PC-9 (cell line): ENCODE data around the gene KIF1C. TPM values are rescaled to one million over a fixed set of nuclear protein-coding genes. Genes with fewer than 3 reads are reported as not detected.

ENCODE experiments used
- BruUV-seq: library from RNA; stranded (reverse); fragments of 400-500 nt; replicated peaks from 2 replicates; lab custom pipeline; 2021; lab: Mats Ljungman, UMichigan
- CTCF ChIA-PET: fragments of 300-600 bp; sonication (Branson Sonifier 250); formaldehyde crosslinking; loops from one replicate; lab custom pipeline; 2022; ENCODE audit warnings: antibody characterized with exemption; lab: Charles Lee
- POLR2A ChIA-PET: fragments of 300-600 bp; sonication (Branson Sonifier 250); formaldehyde crosslinking; loops from one replicate; lab custom pipeline; 2022; ENCODE audit warnings: antibody characterized with exemption; ENCODE audit not compliant: unreplicated experiment; lab: Charles Lee
- DNase-seq, 2 experiments: peaks; one replicate each; pipeline versions ENCODE4 v3.0.0 to v3.0.0-alpha.2; 2015 to 2022; ENCODE audit warnings: mixed read lengths in 1 of 2
- H2AFZ ChIP-seq: fragments of 200-600 bp; sonication (generic); 2 replicates; pipeline ENCODE4 v1.8.1; 2017; ENCODE audit warnings: antibody characterized with exemption
- H3F3A ChIP-seq: fragments of 200-600 bp; sonication (generic); 2 replicates; pipeline ENCODE4 v1.8.1; 2017; ENCODE audit warnings: antibody characterized with exemption, mild to moderate bottlenecking, low read depth; ENCODE audit not compliant: insufficient read depth
- H3K27ac ChIP-seq: fragments of 200-600 bp; sonication (generic); 2 replicates; pipeline ENCODE4 v1.6.1; 2016; ENCODE audit warnings: mixed run types
- H3K27me3 ChIP-seq: fragments of 200-600 bp; sonication (generic); 2 replicates; pipeline ENCODE4 v1.6.1; 2016; ENCODE audit warnings: low read depth, mixed run types; ENCODE audit not compliant: insufficient read depth
- H3K36me3 ChIP-seq: fragments of 200-600 bp; sonication (generic); 2 replicates; pipeline ENCODE4 v1.6.1; 2016; ENCODE audit warnings: low read depth, mixed run types
- H3K4me1 ChIP-seq: fragments of 200-600 bp; sonication (generic); replicated peaks from 2 replicates; pipeline ENCODE4 v1.6.1; 2016; ENCODE audit warnings: mixed run types; ENCODE audit not compliant: insufficient read depth
- H3K4me2 ChIP-seq: fragments of 200-600 bp; sonication (generic); 2 replicates; pipeline ENCODE4 v1.6.1; 2017; ENCODE audit warnings: mixed run types
- H3K4me3 ChIP-seq: fragments of 200-600 bp; sonication (generic); 2 replicates; pipeline ENCODE4 v1.6.1; 2016; ENCODE audit warnings: mixed run types
- H3K79me2 ChIP-seq: fragments of 200-600 bp; sonication (generic); 2 replicates; pipeline ENCODE4 v1.6.1; 2017; ENCODE audit warnings: low read depth, mixed run types
- H3K9me2 ChIP-seq: fragments of 200-600 bp; sonication (generic); 2 replicates; pipeline ENCODE4 v1.8.1; 2017; ENCODE audit warnings: mild to moderate bottlenecking; ENCODE audit not compliant: insufficient read depth
- H3K9me3 ChIP-seq: fragments of 200-600 bp; sonication (generic); 2 replicates; pipeline ENCODE4 v1.8.1; 2016; ENCODE audit warnings: low read depth; ENCODE audit not compliant: insufficient read depth
- H4K20me1 ChIP-seq: fragments of 200-600 bp; sonication (generic); 2 replicates; pipeline ENCODE4 v1.8.1; 2017; ENCODE audit not compliant: insufficient read depth
- EZH2 ChIP-seq: fragments of 200-600 bp; sonication (generic); IDR thresholded peaks from 2 replicates; pipeline ENCODE4 v1.8.0; 2017; ENCODE audit warnings: antibody characterized with exemption, low read depth
- intact Hi-C: fragments of 100-400 bp; cut with micrococcal nuclease; formaldehyde crosslinking; loops from one replicate; pipeline ENCODE4 v1.10.0; 2022; ENCODE audit not compliant: unreplicated experiment
- total RNA-seq: library from RNA; stranded (reverse); gene quantifications from 2 replicates; pipeline ENCODE4 v1.2.3, GENCODE V29; 2021
- TF ChIP-seq, protein P1 (sequence below): fragments of 200-600 bp; sonication (generic); conservative IDR thresholded peaks from 2 replicates; pipeline ENCODE4 v1.6.1; 2017; ENCODE audit warnings: mixed run types, antibody characterized with exemption, mild to moderate bottlenecking, moderate library complexity

The KIF1C gene
- total RNA-seq, 1 experiment from 2014 or later, result 215 TPM

DNA sequence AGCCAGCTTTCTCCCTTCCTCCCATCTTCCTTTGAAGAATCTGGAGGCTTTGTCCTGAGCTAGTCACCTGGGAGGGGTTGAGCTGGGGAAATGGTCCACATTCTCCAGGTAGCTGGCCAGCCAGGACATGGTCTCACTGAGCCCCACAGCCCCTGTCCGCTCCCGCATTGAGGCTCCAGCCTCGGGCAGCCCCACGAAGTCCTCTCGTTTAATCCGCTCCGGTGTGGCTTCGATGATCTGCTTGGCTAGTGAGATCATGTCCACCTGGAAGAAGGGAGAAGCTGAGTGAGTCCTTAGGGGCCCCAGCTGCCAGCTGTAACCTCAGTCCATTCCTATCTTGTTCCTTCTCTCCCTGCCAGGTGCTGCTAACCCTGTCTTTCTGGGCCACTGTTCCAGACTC lies 27.5 kb upstream of the KIF1C start:
- intact Hi-C loops, result no loop called here
- no TSS peak for BruUV-seq
- H3K27ac ChIP-seq, result peak overlapping the region; percentile 95
- H3K4me3 ChIP-seq, result no peak overlapping the region; the same call in 1 of the 2 replicates
- H4K20me1 ChIP-seq, result no peaks in the 10 kb centered on the region
- H2AFZ ChIP-seq, result no peak overlapping the region
- H3K79me2 ChIP-seq, result peaks cover 45% of the 10 kb centered on the region
- H3K9me2 ChIP-seq, result no peaks in the 10 kb centered on the region
- TF ChIP-seq EZH2, result no peak
- H3K4me1 ChIP-seq, result peaks cover 25% of the 10 kb centered on the region
- H3K4me2 ChIP-seq, result peak overlapping the region; percentile 87
- ChIA-PET CTCF (no interaction called here), POLR2A (no interaction called here)
- no peaks in the 10 kb centered on the region for H3K9me3 ChIP-seq
- DNase-seq, result no peak
- H3F3A ChIP-seq, result peaks cover 45% of the 10 kb centered on the region
- H3K36me3 ChIP-seq, result no peaks in the 10 kb centered on the region; the same call in 1 of the 2 replicates
- H3K27me3 ChIP-seq, result no peaks in the 10 kb centered on the region

DNA sequence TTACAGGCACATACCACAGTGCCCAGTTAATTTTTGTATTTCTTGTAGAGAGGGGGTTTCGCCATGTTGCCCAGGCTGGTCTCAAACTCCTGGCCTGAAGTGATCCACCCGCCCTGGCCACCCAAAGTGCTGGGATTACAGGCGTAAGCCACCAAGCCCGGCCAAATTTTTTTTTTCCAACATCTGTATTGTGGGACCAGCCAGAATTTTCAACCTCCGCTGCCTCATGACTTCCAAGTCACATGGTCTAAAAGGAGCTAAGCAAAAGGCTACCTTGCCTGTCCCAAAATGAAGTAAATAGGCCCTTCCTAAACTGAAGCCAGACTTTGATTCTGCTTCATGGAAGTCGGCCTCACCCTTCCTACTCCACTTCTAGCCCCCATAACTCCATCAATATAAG lies 25.9 kb upstream of the KIF1C start:
- Histone ChIP-seq H3K9me2 (no peaks in the 10 kb centered on the region), H4K20me1 (no peaks in the 10 kb centered on the region), H3K4me3 (no peak overlapping the region), H3K4me1 (peaks cover 11% of the 10 kb centered on the region), H2AFZ (no peak overlapping the region), H3F3A (peaks cover 33% of the 10 kb centered on the region), H3K4me2 (no peak overlapping the region), H3K36me3 (no peaks in the 10 kb centered on the region; the same call in 1 of the 2 replicates), H3K9me3 (no peaks in the 10 kb centered on the region), H3K27me3 (no peaks in the 10 kb centered on the region), H3K27ac (no peak overlapping the region), H3K79me2 (peaks cover 34% of the 10 kb centered on the region)
- ChIA-PET CTCF (no interaction called here), POLR2A (no interaction called here)
- DNase-seq, result no peak
- no peak for TF ChIP-seq EZH2
- TF ChIP-seq, protein P1, sequence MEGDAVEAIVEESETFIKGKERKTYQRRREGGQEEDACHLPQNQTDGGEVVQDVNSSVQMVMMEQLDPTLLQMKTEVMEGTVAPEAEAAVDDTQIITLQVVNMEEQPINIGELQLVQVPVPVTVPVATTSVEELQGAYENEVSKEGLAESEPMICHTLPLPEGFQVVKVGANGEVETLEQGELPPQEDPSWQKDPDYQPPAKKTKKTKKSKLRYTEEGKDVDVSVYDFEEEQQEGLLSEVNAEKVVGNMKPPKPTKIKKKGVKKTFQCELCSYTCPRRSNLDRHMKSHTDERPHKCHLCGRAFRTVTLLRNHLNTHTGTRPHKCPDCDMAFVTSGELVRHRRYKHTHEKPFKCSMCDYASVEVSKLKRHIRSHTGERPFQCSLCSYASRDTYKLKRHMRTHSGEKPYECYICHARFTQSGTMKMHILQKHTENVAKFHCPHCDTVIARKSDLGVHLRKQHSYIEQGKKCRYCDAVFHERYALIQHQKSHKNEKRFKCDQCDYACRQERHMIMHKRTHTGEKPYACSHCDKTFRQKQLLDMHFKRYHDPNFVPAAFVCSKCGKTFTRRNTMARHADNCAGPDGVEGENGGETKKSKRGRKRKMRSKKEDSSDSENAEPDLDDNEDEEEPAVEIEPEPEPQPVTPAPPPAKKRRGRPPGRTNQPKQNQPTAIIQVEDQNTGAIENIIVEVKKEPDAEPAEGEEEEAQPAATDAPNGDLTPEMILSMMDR, result no peak
- intact Hi-C loops, result no loop called here
- no TSS peak for BruUV-seq

DNA sequence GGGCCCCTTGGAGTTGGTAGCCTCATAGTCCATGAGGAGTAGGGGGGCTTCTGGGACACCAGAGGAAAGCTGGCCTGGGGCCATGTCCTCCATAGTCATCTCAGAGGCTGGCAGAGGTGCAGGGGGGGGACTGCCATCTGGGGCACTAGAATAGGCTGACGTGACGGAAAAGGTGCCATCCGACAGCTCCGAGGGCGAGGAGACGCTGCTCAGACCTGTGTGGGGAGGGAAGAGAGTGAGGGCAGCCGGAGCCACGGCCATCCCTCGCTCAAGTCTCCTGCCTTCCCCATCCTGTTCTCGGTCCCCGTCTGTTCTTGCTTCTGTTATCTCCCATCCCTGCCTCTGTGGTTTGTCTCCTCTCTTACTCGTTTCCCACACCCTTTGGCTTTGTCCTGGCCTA lies 25.4 kb upstream of the KIF1C start:
- H3K4me2 ChIP-seq, result no peak overlapping the region
- DNase-seq, result no peak
- POLR2A ChIA-PET, result no interaction called here
- BruUV-seq, result no TSS peak
- H3K79me2 ChIP-seq, result peaks cover 34% of the 10 kb centered on the region
- no peaks in the 10 kb centered on the region for H3K27me3 ChIP-seq
- no peaks in the 10 kb centered on the region for H3K9me3 ChIP-seq
- H2AFZ ChIP-seq, result no peak overlapping the region
- intact Hi-C loops, result no loop called here
- H3K4me1 ChIP-seq, result peaks cover 11% of the 10 kb centered on the region
- H3K27ac ChIP-seq, result no peak overlapping the region
- CTCF ChIA-PET, result no interaction called here
- H3F3A ChIP-seq, result peaks cover 30% of the 10 kb centered on the region; the same call in 1 of the 2 replicates
- no peaks in the 10 kb centered on the region for H3K9me2 ChIP-seq
- no peaks in the 10 kb centered on the region for H4K20me1 ChIP-seq
- no peaks in the 10 kb centered on the region; the same call in 1 of the 2 replicates for H3K36me3 ChIP-seq
- no peak for TF ChIP-seq EZH2
- TF ChIP-seq, protein P1, result no peak
- no peak overlapping the region for H3K4me3 ChIP-seq

DNA sequence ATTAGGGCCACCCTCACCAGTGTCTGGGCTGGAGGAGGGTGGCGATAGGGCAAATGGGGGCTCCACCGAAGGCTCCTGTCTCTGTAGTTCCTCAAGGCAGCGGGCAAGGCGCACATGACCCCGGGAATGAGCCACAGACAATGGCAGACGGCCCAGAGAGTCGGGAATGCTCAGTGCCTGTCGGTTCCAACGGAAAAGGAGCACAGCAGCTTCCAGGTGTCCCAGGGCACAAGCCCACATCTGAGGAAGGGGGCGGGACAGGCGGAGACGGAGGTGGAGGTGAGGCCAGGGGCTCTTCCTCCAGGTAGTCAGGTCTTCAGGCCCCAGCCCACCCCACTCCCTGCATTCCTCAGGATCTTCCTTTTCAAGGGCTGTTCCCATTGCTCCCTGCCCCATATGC lies 25.0 kb upstream of the KIF1C start:
- no peak overlapping the region for H3K4me3 ChIP-seq
- H3K9me3 ChIP-seq, result no peaks in the 10 kb centered on the region
- peaks cover 11% of the 10 kb centered on the region for H3K4me1 ChIP-seq
- no peaks in the 10 kb centered on the region for H4K20me1 ChIP-seq
- ChIA-PET CTCF (no interaction called here), POLR2A (interaction anchor here (0.7 kb wide), 1 partner anchor 311 kb away, joined by 6 read pairs; no protein-coding TSS in a partner anchor)
- no peak for DNase-seq
- no TSS peak for BruUV-seq
- H3K27me3 ChIP-seq, result no peaks in the 10 kb centered on the region
- H3K79me2 ChIP-seq, result peaks cover 34% of the 10 kb centered on the region
- no peaks in the 10 kb centered on the region for H3K9me2 ChIP-seq
- H3K36me3 ChIP-seq, result no peaks in the 10 kb centered on the region; the same call in 1 of the 2 replicates
- intact Hi-C loops, result no loop called here
- no peak overlapping the region for H3K27ac ChIP-seq
- no peak overlapping the region for H2AFZ ChIP-seq
- no peak for TF ChIP-seq EZH2
- TF ChIP-seq, protein P1, result no peak
- peaks cover 30% of the 10 kb centered on the region; the same call in 1 of the 2 replicates for H3F3A ChIP-seq
- H3K4me2 ChIP-seq, result no peak overlapping the region
